Stimulated activated CD8-positive, alpha-beta memory T cell treated with anti-CD3 and anti-CD28 coated beads, Interleukin-2, amount 100 ng/mL, for 48 hours (primary cell): ENCODE data around the gene ZFC3H1.

ENCODE experiments used
- DNase-seq, 2 donors: peaks; one replicate each; pipeline ENCODE4 v3.0.0-alpha.2; 2020; ENCODE audit warnings: low read depth in 2 of 2

The ZFC3H1 gene

DNA sequence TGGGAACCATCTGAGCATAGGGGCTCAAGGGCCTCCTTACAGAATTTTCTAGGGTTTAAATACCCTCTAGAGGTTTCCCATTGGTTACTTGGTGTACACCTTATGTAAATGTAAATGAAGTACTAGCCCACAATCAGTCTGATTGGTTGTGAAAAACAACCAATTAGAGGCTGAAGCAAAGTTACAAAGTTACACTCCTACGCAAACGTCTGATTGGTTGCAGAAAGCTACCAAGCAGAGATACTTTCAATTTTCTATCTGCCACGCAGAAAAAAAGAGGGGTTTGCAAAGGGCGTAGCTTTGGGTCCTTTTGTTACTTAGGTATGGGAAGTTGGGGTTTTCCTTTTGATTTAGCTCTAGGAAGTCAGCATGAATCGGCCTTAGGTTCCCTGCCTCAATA, 20.4 kb upstream of the ZFC3H1 start:
- DNase-seq: no peak

DNA sequence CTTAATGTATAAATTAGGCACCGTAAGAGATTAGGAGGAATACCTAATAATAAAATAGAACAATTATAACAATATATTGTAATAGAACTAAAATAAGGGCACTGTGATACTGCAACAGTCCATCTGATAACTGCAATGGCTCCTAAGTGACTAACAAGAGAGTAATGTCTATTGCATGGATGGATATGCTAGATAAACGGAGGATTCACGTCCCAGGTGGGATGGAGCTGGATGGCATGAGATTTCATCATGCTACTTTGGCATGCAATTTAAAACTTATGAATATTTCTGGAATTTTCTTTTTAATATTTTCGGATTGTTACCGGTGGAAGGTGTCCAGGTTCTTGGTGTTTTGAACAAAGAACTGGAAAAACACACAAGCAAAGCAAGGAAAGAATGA, 20.0 kb upstream of the ZFC3H1 start:
- no peak for DNase-seq

DNA sequence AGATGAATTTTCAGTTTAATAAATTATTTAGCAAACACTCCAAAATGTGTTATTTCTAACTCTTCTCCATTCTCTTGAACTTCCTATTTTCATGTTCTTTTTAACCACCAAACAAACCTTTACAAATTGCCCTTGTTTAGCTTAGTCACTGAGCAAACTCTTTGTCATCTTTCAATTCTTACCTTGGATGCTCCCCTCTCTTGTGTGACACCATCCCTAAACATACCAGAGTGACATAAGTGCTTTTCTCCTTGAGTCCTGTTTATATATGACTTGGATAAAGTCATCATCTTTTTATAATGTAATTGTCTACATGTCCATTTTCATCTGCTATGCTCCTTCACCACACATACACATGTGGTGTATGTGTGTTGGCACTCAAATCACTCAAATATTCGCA, 18.8 kb upstream of the ZFC3H1 start:
- no peak for DNase-seq

- no peak for DNase-seq
Measured at GRCh38 chr12:71671816-71672215, 8.2 kb upstream of the ZFC3H1 start.

DNA sequence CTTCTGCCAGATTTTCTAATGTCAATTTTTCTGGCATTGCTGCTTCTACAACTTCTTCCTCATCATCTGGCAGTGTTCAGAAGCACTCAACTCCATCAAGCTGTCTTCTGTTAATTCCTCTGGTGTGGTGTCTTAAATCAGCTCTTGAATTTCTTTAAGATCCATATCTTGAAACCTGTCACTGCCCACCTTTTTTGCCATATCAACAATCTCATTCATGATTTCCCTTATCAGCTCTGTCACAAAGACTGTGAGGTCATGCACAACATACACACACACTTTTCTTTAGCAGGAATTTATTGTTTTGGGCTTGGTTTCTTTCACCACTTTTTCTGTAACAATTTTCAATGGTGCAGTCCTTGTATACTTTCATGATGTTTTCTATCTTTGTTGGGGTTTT, 7.7 kb upstream of the ZFC3H1 start:
- DNase-seq: no peak

DNA sequence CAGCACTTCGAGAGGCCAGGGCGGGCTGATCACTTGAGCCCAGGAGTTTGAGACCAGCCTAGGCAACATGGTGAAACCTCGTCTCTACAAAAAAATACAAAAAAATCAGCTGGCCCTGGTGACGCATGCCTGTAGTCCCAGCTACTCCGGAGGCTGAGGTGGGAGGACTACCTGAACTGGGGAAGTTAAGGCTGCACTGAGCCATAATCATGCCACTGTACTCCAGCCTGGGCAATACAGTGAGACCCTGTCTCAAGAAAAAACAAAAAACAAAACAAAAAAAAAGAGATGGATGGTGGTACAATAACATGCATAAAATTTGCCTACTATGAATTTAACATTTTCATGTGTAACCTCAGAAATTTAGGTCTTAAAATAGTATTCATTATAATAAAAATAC, 2.6 kb upstream of the ZFC3H1 start:
- DNase-seq: no peak

DNA sequence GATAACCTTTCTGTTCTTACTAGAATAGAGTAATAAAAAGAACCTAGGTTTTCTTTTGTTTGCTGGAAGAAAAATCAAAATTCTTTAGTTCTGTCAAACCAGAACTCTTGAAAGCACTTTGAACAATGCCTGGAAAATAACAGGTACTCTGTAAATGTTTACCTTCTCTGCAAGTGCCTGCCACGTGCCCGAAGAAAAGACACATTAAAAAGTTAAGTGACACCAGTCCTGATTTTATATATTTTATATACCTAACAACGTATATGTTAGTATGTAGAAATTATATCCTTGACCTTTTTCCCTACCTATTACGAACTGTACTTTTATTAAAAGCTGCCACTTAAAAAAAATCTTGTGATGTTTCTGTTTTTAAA, 1.4 kb upstream of the ZFC3H1 start:
- DNase-seq: no peak

- DNase-seq: no peak
Measured at GRCh38 chr12:71664411-71665089, 902 bp upstream of the ZFC3H1 start.

- peak; percentile 54 to 63 for DNase-seq
Measured at GRCh38 chr12:71662849-71663560, 643 bp downstream of the ZFC3H1 start.

DNA sequence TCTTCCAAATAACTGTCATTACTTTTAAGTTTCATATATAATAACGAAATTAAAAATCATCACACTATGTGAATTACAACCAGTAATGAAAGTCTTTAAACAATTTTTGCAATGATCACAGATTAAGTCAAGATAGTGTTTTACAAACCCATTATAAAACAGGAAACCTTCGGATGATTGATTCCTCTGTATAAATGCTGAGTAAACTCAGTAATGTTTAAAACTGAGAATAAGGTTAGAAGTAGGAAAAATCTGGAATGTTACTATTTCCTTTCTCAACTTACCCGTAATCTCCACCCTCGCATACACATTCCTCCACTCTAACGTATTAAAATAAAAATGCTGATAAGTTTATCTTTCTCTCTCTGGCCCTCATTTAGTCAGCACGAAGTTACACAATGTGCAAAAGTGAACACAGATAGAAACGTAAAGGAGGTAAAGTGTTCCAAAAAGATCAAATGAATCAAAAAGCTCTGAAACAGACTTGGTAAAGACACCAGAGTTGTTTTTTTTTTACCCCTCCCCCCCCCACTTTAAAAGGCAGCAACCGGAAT, 1.6 kb downstream of the ZFC3H1 start:
- no peak for DNase-seq

DNA sequence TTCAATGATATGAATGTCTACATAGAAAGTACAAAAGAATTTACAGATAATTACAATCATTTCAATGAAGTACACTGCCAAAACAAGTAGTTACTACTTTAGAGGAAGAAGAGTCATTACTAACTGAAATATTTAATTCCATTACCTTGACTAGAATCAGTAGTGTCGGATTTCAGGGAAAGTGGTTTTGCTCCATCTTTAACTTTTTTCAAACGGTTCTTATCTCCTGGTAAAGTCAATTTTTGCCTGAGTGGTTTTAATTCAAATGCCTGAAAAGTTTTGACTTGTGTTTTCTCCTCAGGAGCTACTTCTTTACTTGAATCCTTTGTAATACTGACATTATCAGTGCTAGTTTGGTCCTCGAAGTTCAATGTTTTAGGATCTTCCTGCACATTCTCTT, 6.9 kb downstream of the ZFC3H1 start:
- DNase-seq: no peak

DNA sequence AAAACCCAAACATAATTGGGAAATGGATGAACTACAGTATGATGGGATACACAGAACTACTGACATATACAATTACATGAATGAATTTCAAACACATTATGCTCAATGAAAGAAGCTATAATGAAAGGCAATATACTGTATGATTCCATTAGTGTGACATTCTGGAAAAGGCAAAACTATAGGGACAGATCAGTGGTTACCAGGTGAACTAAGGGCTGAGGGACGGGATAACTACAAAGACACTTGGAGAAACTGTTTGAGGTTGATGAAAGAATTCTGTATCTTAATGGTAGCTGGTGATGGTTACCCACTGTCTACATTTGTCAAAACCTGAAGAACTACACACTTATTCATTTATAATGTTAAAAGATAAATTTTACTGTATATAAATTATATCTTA, 7.7 kb downstream of the ZFC3H1 start:
- DNase-seq: no peak

- no peak for DNase-seq
Measured at GRCh38 chr12:71655495-71655894, 8.2 kb downstream of the ZFC3H1 start.

DNA sequence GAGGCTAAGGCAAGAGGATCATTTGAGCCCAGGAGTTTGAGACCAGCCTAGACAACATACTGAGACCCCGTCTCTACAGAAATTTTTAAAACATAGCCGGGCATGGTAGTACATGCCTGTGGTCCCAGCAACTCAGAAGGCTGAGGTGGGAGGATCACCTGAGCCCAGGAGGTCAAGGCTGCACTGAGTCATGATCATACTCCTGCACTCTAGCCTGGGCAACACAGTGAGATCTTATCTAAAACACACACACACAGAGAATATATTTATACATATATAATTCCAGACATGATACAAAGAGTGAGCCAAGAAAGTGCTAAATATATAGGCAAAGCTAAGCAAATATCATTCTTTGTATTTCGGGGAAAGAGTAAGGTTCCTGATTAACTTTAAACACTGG, 9.4 kb downstream of the ZFC3H1 start:
- no peak for DNase-seq

- DNase-seq: no peak
Measured at GRCh38 chr12:71653137-71653536, 10.5 kb downstream of the ZFC3H1 start.

DNA sequence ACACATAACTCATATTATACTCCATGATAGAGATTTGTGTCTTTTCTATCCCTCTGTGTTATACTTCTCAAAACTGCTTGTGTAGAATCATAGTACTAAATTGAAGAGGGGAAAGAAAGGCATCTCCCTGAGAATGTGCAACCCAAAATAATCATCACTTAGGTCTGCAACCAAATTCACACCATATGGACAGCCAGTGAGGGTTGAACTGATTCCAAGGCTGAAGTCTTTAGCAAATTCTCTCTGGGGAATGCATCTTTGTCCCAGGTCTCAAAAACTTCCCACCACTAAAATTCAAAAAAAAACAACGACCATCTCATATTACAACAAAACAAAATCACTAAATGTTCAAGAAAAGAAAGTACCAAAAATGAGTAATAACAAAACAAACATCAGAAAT, 11.0 kb downstream of the ZFC3H1 start:
- DNase-seq: no peak

- DNase-seq: no peak
Measured at GRCh38 chr12:71649401-71649800, 14.2 kb downstream of the ZFC3H1 start.

GRCh38 chr12:71648537-71648936, 15.1 kb downstream of the ZFC3H1 start:
- no peak for DNase-seq

- DNase-seq: no peak
Measured at GRCh38 chr12:71646512-71646911, 17.1 kb downstream of the ZFC3H1 start.

- DNase-seq: no peak
Measured at GRCh38 chr12:71645268-71645667, 18.4 kb downstream of the ZFC3H1 start.

DNA sequence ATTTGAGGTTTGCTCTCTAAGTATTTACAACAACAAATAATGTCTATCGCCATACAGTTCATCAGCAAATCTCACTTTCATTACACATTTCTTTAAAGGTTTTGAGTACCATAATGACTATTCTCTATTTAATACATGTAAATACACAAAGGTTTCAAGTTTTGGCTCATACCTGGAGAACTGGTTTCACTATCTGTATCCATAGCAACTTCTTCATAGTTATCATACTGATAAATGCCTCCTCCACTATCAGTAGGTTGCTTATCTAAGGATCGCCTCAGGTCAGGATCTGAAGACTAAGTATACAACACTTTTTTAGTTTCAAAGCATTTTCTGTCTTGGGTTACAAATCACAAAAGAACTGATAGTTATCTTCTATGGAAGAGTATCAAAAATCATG, 21.4 kb downstream of the ZFC3H1 start:
- DNase-seq: no peak

- DNase-seq: no peak
Measured at GRCh38 chr12:71641390-71641789, 22.3 kb downstream of the ZFC3H1 start.

- DNase-seq: no peak
Measured at GRCh38 chr12:71640316-71640715, 23.3 kb downstream of the ZFC3H1 start.
